ENCODE results near the gene PCYT2. TPM values are rescaled to one million over a fixed set of nuclear protein-coding genes. Genes with fewer than 3 reads are reported as not detected.
A peak's percentile ranks its signal among the peaks of the same experiment; 100 is the strongest.

PCYT2 gene
- total RNA-seq, 1 donor from 2014 or later, result 33.2 TPM

DNA sequence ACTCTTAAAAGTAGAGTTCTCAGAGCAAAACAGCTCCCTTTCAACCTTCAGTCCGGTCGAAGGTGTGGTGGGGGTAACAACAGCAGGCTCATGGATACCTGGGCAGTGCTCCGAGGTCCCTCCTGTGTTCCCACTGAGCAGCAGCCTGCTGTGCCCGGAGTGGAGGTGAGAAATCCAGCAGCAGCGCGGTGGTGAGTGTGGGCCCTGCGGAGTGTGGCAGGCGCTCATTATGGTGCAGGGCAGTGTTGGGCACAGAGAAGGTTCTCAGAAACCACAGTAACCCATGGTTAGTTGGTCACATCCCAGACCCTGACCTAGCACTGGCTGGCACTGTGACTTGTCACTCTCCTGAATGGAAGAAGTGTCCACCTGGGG lies 45.9 kb downstream of the PCYT2 start:
- peaks cover 48% of the 10 kb centered on the region for H3K4me1 Mint-ChIP-seq (ENCODE audit: unreplicated experiment)
- no peaks in the 10 kb centered on the region for H3K9me3 Mint-ChIP-seq (ENCODE audit: unreplicated experiment)
- TF ChIP-seq, protein P1, sequence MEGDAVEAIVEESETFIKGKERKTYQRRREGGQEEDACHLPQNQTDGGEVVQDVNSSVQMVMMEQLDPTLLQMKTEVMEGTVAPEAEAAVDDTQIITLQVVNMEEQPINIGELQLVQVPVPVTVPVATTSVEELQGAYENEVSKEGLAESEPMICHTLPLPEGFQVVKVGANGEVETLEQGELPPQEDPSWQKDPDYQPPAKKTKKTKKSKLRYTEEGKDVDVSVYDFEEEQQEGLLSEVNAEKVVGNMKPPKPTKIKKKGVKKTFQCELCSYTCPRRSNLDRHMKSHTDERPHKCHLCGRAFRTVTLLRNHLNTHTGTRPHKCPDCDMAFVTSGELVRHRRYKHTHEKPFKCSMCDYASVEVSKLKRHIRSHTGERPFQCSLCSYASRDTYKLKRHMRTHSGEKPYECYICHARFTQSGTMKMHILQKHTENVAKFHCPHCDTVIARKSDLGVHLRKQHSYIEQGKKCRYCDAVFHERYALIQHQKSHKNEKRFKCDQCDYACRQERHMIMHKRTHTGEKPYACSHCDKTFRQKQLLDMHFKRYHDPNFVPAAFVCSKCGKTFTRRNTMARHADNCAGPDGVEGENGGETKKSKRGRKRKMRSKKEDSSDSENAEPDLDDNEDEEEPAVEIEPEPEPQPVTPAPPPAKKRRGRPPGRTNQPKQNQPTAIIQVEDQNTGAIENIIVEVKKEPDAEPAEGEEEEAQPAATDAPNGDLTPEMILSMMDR (IDR thresholded peaks at IDR 0.05), result no peak
- H3K36me3 Mint-ChIP-seq (ENCODE audit: unreplicated experiment), result peaks cover 10% of the 10 kb centered on the region
- H3K4me3 Mint-ChIP-seq (ENCODE audit: unreplicated experiment), result no peak overlapping the region
- H3K27ac Mint-ChIP-seq (ENCODE audit: unreplicated experiment), result peak overlapping the region; percentile 66
- DNase-seq (ENCODE audit: extremely low spot score, unreplicated experiment), result no peak
- H3K27me3 Mint-ChIP-seq (ENCODE audit: unreplicated experiment), result no peaks in the 10 kb centered on the region

DNA sequence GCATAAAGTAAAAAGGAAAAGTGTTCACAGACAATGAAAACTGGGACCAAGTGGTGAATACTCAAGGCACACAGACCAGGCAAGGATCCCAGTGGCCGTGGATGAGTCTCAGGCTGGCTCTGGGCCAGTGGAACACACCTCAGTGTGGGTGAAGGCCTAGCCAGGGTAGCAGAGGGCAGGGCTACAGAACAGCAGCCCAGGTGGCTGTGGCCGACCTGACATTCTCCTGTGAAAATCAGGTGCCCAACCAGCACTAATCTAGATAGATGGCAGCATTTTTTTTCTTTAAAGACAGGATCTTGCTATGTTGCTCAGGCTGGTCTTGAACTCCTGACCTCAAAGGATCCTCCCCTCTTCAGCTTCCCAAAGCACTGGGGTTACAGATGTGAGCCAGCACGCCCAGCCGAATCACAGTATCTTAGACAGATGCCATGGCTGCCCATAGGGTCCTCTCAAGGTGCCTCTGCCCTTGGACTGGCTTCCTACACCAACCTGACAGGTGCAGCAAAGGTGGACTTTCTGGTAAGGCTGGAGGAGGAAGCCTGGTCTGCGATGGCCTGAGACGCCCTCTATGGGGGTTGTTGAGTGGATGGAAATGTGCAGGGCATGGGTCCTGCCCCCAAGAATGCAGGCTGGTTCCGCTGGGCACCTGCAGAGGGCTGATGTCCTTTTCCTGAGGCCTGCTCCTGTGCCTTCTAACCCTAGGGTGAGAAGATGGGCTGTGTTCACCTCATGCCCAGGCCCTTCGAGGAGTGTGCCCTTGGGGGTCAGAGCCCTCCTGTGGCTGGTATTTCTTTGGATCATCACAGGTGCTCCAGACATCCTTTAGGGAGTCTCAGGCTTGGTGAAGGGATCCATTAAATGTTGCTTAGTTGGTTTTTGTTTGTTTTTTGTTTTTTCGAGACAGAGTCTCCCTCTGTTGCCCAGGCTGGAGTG lies 47.1 kb downstream of the PCYT2 start:
- Mint-ChIP-seq H3K4me1 (ENCODE audit: unreplicated experiment) (peaks cover 44% of the 10 kb centered on the region), H3K27ac (ENCODE audit: unreplicated experiment) (peak overlapping the region; percentile 23), H3K36me3 (ENCODE audit: unreplicated experiment) (peaks cover 8% of the 10 kb centered on the region), H3K9me3 (ENCODE audit: unreplicated experiment) (no peaks in the 10 kb centered on the region), H3K27me3 (ENCODE audit: unreplicated experiment) (no peaks in the 10 kb centered on the region), H3K4me3 (ENCODE audit: unreplicated experiment) (no peak overlapping the region)
- no peak for DNase-seq (ENCODE audit: extremely low spot score, unreplicated experiment)
- TF ChIP-seq, protein P1 (IDR thresholded peaks at IDR 0.05), result no peak

DNA sequence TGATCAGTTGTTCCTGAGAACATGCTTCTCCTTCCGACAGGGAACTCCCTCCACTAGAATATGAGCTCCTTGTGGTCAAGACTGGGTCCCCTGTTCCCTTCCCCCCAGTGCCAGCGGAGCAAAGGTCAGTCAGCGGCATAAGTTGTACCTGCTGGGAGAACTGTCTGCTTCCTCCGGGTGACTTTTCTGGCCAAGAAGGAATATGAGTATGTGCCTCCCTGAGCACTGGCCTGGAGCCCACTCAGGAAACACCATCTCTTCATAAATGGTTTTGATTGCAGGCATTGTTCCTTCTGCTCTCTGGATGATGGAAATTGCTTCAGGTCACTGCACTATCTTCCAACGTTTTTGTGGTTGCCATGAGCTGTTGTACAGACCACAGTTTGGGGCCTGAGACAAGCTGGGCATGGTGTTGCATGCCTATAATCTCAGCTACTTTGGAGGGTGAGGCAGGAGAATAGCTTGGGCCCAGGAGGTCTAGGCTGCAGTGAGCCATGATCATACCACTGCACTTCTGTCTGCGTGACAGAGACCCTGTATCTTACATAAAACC lies 48.0 kb downstream of the PCYT2 start:
- Mint-ChIP-seq H3K27me3 (ENCODE audit: unreplicated experiment) (no peaks in the 10 kb centered on the region), H3K27ac (ENCODE audit: unreplicated experiment) (peak overlapping the region; percentile 52), H3K4me1 (ENCODE audit: unreplicated experiment) (peaks cover 48% of the 10 kb centered on the region), H3K36me3 (ENCODE audit: unreplicated experiment) (peaks cover 8% of the 10 kb centered on the region), H3K9me3 (ENCODE audit: unreplicated experiment) (no peaks in the 10 kb centered on the region), H3K4me3 (ENCODE audit: unreplicated experiment) (peak overlapping the region; percentile 68)
- TF ChIP-seq, protein P1 (IDR thresholded peaks at IDR 0.05), result no peak
- no peak for DNase-seq (ENCODE audit: extremely low spot score, unreplicated experiment)

DNA sequence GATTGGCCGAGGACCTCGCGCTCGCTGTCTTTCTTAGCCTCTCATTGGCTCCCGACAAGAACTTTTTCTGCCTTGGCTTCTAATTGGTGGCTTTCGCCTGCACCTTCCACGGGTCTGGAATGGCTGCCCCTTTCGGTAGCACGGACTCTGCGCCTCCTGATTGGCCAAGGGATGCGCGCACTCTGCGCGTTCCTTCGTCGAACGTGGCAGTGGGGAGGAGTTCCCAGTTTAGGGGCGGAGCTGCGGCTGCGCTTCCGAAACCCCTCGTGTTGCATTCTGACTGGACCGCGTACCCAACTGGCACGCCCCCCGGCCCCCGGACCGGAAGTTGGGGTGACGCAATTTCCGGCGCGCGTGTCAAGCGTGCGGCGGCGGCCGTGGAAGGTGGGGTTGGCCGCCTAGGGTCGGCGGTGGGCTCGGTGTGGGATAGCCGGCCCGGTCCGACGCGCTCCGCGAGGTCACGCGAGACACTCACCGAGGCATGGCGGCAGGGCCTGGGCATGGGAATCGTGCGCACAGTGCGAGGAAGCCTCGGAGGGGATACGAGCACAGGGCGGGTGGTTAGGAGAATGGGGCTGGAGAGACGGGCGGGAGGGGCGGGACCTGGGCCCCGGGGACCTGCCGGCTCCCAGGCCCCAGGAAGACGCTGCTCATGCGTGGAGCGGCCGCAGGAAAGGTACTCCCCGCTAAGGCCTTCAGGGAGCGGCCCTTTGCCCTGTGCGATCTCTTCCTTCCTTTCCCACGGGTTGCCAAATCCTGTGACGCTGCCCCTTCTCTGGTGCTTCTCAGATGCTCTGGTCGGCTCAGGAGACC lies 50.2 kb downstream of the PCYT2 start:
- H3K36me3 Mint-ChIP-seq (ENCODE audit: unreplicated experiment), result peaks cover 14% of the 10 kb centered on the region
- peak overlapping the region; percentile 90 for H3K4me3 Mint-ChIP-seq (ENCODE audit: unreplicated experiment)
- TF ChIP-seq, protein P1 (IDR thresholded peaks at IDR 0.05), result no peak
- peak overlapping the region; percentile 93 for H3K27ac Mint-ChIP-seq (ENCODE audit: unreplicated experiment)
- H3K9me3 Mint-ChIP-seq (ENCODE audit: unreplicated experiment), result no peaks in the 10 kb centered on the region
- DNase-seq (ENCODE audit: extremely low spot score, unreplicated experiment), result peak; percentile 100
- no peaks in the 10 kb centered on the region for H3K27me3 Mint-ChIP-seq (ENCODE audit: unreplicated experiment)
- H3K4me1 Mint-ChIP-seq (ENCODE audit: unreplicated experiment), result peaks cover 43% of the 10 kb centered on the region

All from osteocyte (in vitro differentiated cells).